Superior temporal gyrus (tissue), 1 donor: ENCODE measurements around the gene SELENOV.
A peak's percentile ranks its signal among the peaks of the same experiment; 100 is the strongest.

Experiments
- DNase-seq: peaks from one replicate; pipeline ENCODE4 v3.0.0-alpha.2; 2016; ENCODE audit errors: extremely low spot score

SELENOV gene

GRCh38 chr19:39520541-39521484 lies 5.9 kb downstream of the SELENOV start:
- DNase-seq = no peak

DNA sequence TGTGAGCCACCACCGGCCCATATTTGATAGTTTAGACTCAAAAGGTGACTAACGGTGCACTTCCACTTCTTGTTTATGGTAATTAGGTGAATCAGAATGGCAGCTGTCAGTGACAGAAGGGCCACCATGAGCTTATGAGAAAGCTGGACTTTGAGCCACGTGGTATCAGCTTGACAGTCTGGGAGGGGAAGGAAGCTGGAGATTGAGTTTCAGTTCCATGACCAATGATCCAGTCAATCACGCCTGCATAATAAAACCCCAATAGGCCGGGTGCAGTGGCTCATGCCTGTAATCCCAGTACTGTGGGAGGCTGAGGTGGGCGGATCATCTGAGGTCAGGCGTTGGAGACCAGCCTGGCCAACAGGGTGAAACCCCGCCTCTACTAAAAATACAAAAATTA lies 9.6 kb downstream of the SELENOV start:
- no peak for DNase-seq

DNA sequence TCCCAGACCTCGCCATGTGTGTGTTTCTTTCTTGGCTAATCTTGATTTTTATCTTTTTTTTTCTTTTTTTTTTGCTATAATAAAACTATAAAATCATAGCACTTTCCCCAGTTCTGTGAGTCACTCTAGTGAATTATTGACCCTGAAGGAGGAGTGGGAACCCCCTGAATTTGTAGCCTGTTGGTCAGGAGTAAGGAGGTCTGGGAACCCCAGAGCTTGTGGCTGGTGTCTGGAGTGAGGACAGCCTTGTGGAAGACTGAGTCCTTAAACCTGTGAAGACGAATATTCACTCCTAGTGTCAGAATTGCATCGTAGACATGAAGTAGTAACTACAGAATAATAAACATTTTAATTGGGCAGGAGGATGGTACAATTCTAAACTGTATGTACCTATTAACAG lies 10.3 kb downstream of the SELENOV start:
- DNase-seq = no peak

DNA sequence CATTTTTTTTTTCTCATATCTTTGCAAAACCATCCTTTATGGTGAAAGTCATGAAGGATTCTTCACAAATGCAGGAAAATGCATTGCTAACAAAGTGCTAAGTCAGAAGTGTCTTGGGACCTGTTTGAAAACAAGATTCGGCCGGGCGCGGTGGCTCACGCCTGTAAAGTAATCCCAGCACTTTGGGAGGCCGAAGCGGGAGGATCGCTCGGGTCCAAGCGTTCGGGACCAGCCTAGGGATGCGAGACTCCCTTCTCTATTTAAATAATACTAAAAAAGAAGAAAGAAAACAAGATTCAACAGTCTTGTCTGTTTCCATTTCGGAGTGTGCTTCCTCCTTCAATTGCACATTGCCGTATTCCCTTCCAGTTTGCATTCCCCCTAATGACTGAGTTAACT lies 16.9 kb downstream of the SELENOV start:
- no peak for DNase-seq

DNA sequence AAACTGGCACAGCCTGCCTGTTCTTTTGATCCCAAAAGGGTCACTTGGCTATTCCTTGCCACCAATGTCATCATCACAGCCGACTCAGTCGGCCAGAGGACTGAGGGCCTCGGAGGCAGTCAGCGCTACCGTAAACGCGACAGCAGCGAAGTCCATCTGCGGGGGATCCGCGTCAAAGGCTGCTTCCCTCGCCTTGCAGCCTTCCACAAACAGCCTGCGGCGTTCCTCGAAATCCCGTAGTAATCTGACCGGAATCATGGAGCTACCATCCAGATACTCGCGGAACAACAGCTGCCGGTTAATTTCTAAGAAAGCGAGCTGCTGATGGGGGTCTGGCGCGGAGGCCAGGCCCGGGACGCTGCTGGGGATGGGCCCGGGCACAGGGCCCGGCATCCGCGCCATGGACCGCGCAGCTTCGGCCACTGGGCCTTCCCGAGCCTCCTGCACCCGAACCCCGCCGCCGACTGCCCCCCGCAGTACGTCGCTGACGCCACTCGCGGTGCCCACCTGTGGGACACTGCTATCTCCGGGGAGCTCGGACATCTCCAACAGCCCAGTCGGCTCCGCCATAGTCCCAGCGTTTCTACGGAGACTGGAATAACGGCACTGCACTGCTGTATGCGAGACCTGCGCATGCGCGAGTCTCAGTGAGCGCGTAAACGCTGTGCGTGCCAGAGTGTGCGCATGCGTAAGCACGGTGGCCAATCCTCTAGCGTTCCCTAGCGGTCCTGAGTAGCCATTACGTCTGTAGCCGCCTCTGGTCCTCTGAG lies 17.5 kb downstream of the SELENOV start, which contains the start of gene EID2B:
EID2B (minus strand) TSS at position 620 of the 770 bp plus-strand sequence; CDS start at position 570, 50 bp downstream.
- peak; percentile 99 for DNase-seq

DNA sequence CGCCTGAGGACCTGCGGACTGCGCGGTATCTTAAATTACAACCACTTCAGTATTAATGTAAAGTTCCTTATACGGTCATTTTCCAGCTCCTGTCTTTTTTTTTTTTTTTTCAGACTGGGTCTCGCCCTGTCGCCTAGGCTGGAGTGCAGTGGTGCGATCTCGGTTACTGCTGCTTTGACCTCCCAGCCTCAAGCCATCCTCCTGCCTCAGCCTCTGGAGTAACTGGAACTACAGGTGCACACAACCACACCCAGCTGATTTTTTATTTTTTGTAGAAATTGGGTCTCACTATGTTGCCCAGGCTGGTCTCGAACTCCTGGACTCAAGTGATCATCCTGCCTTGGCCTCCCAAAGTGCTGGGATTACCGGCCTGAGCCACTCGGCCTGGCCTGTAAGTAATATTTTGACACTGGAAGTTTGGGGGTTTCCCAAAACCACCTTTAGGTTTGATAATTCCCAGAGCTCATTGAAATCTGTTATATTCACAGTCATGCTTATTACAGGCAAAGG lies 18.1 kb downstream of the SELENOV start:
- DNase-seq = no peak

GRCh38 chr19:39533791-39534190 lies 18.9 kb downstream of the SELENOV start:
- no peak for DNase-seq

GRCh38 chr19:39539165-39539517 lies 24.2 kb downstream of the SELENOV start:
- DNase-seq = no peak

DNA sequence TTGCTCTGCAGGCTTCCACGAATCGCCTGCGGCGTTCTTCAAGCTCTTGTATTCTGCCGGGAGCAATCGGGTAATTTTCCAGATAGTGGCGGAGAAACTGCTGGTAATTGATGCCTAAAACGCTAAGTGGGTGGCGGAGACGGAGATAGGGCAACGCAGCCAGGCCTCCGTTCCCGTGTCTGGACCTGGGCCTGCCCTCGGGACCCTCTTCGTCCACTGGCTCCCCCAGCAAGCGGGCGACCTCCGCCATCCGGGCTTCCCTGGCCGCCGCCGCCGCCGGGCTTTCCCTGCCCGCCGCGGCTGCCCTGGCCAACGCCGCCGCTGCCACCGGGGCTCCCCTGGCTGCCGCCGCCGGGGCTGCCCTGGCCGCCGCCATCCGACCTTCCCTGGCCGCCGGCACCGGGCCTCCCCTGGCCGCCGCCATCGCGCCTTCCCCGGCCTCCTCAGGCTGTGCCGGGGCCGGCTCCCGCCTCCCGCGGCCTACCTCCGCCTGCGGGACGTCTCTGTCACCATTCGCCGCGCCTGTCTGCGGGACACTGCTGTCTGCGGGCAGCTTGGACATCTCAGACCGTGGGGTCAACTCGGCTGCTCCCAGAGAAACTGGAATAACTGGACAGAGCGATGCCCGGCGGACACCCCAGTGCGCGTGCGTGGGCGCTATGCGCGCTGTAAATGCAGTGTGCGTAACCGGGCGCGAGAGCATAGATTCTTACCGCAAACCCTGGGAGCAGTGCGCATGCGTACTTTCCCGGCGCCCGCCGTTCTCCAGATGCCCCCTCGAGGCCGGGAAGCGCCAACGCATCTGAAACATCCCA lies 24.8 kb downstream of the SELENOV start, which contains the start of gene EID2:
EID2 (minus strand) TSS at position 644 of the 815 bp plus-strand sequence; CDS start at position 562, 82 bp downstream.
- DNase-seq = peak; percentile 97

DNA sequence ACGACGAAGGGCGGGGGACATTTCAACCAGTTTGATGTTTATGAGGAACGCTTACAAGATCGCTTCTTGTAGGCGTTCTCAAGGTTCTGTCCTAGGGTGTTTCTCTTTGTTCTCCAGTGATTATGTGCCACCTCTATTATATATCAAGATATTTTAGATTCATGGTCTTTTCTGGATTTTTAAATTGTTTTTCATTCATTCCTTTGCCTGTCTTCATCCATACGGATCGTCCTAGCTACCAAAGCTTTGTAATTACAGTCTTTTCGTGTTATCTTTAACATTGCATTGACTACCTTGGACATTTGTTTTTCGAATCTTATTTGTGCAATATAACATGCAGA lies 25.4 kb downstream of the SELENOV start:
- DNase-seq = no peak

DNA sequence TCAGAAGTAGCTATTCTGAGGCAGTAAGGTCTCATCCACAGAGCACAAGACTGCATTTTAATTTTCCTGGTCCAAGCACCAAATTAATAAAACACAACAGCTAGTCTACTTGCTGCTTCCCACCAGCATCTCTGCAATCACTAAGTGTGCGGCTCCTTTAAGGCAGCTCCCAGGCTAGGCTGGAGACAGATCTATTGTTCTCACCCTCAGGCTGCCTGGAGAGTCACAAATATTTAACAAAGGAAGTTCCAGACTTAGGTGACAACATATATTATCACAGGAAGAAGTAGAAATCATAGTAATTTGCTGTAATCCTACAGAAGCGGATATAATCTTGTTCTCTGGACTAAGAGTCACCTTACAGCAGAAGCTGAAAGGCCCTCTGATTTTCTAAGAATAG lies 27.3 kb downstream of the SELENOV start:
- peak; percentile 40 for DNase-seq

GRCh38 chr19:39543477-39543857 lies 28.5 kb downstream of the SELENOV start:
- DNase-seq = no peak

DNA sequence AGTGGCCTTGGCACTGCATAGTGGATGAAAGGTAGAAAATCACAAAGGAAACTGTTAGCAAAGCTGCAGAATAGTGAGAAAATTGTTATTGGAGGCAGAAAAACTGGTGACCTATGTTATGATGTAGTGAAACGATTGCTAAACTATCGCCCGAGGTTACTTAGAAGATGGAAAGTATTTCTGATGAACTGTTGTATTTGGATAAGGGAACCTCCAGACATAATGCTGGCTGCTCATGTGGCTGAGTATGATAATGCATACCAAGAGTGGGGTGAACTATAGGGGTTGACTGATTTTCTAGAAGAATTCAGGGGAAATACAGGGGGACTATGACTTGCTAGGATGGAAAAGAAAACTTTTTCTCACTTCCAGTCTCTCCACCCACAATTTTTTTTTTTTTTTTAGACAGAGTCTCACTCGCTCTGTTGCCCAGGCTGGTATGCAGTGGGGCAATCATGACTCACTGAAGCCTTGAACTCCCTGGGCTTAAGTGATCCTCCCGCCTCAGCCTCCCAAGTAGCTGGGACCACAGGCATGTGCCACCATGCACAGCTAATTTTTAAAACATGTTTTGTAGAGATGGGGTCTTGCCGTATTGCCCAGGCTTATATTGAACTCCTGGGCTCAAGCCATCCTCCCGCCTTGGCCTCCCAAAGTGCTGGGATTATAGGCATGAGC lies 29.4 kb downstream of the SELENOV start:
- DNase-seq = no peak

DNA sequence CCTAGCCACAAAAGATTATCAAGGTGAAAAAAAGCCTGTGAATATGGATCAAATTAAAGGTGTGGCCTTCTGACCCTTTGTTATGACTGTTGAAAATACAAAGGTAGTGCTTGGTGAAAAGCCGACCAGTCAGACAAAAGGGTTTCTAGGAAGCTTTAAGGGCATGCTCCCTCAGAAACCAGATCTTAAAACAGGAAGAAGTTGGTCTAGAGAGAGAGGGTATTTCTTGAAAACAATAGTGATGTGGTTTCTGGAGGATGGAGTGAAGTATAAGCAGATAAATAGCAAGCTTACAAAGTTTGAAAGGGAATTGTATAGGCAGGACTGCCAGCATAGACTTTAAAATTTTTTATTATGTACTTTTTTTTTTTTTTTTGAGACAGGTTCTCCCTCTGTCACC lies 30.0 kb downstream of the SELENOV start:
- no peak for DNase-seq

DNA sequence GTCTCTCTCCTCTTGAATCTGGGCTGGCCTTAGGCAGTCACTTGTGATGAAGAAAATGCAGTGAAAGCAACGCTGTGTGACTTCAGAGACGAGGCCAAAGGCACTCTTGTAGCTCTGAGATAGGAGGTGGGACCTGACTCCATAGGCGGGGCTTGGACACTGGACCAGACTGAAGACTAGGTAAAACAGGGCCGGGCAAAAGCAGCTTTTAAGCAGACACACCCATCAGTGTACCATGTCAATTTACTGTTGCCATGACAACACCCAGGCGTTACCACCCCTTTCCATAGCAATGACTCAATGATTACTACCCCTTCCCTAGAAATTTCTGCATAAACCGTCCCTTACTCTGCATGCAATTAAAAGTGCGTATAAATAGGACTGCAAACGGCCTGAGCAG lies 31.7 kb downstream of the SELENOV start:
- DNase-seq = no peak

DNA sequence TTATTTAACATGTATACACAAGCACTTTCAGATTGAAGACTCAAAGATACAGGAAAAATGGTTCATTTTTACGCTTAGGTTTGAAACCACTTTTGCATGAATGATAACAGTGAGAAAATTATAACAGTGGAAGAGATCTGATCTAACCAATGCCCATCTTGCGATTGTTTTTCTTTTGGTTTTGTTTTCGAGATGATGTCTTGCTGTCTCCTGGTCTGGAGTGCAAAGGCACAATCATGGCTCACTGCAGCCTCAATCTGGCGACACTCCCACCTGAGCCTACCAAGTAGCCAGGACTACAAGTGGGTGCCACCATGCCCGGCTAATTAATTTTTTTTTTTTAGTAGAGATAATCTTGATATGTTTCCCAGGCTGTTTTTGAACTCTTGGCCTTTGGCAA lies 35.3 kb downstream of the SELENOV start:
- no peak for DNase-seq

- no peak for DNase-seq
These were observed 38.2 kb downstream of the SELENOV start for GRCh38 chr19:39553082-39553652.

DNA sequence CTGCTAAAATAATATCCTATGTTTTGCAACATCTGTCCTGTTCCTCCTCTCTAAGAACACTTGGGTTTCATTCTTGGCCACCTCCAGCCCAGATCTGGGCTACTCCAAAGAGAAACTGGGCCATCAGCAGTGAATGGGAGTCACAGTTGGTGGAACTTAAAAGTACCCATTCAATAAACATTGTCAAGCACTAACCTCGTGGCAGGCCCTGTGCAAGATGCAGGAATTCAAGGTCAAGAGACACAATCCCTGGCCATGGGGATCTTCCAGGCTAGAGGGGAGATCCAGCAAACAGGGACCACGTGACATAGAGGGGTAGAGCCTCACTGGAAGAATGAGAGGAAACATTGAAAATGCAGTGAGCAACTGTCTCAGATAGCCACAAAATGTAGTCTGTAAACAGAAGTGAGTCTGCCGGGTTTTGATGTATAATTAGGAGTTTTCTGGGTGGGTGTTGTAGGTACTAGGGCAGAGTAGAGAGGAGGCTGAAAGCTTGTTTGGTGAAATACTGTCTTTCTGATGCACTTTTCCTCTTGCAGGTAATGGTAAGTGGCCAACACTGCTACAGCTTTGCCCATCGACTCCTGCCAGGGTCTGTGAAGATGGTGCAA lies 39.9 kb downstream of the SELENOV start:
- DNase-seq = no peak

DNA sequence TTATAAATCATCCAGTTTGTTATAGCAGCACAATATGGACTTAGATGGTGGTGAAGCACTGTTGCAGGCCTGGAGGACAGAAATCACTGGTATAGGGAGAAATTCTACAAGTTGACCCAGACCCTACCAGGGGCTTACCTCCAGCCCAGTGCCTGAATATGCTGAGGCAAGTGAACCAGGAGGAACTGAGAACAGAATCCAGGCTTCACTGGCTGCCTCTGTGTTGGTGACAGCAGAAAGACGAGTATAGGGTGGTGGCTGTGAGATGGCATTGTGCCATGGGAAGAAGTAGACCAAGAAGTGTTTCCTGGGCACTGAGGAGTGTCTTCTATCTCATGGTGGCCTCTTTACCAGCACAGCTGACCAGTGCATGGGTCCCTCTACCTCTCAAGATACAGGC lies 40.9 kb downstream of the SELENOV start:
- no peak for DNase-seq
